Middle frontal gyrus (tissue), 1 donor: ENCODE results near the gene RAB25.
"Not testable (repeated sequence)": the region's sequence is repeated elsewhere in the genome, so short reads cannot be mapped to it uniquely, and the experiment has no call there.

Experiments used
- DNase-seq: peaks from one replicate; pipeline ENCODE4 v3.0.0-alpha.2; 2015; ENCODE audit warnings: low spot score; ENCODE audit errors: extremely low spot score

RAB25 gene

GRCh38 chr1:156115514-156116374, 54.8 kb downstream of the RAB25 start:
- no peak for DNase-seq

GRCh38 chr1:156116731-156117130, 55.8 kb downstream of the RAB25 start:
- not testable (repeated sequence) for DNase-seq

- no peak for DNase-seq
Measured at GRCh38 chr1:156117414-156118176, 56.6 kb downstream of the RAB25 start.

GRCh38 chr1:156118177-156118868, 57.4 kb downstream of the RAB25 start:
- DNase-seq: no peak

- no peak for DNase-seq
Measured at GRCh38 chr1:156119503-156120209, 58.7 kb downstream of the RAB25 start.
